GM06990 (cell line): Measurements from ENCODE around the gene MBD6.

Experiments
- DNase-seq: peaks from one replicate; pipeline ENCODE4 v3.0.0-alpha.2; 2011; ENCODE audit not compliant: insufficient read length; ENCODE audit errors: extremely low read depth
- H3K27me3 ChIP-seq: replicated peaks from 2 replicates; pipeline ENCODE4 v1.6.0; 2011; ENCODE audit warnings: low read length; ENCODE audit not compliant: control insufficient read depth, insufficient read depth
- H3K36me3 ChIP-seq: 2 replicates; pipeline ENCODE4 v1.5.1; 2011; ENCODE audit warnings: low read length; ENCODE audit not compliant: control insufficient read depth, insufficient read depth
- H3K4me3 ChIP-seq: replicated peaks from 2 replicates; pipeline ENCODE4 v1.5.1; 2011; ENCODE audit warnings: low read depth, mild to moderate bottlenecking, control low read depth, low read length
- TF ChIP-seq, protein P1 (sequence below): IDR thresholded peaks from 2 replicates; pipeline ENCODE4 v1.5.1; 2011; ENCODE audit warnings: low read length, control low read depth, mild to moderate bottlenecking, inconsistent platforms; ENCODE audit not compliant: insufficient read depth, poor library complexity, severe bottlenecking

Gene MBD6

DNA sequence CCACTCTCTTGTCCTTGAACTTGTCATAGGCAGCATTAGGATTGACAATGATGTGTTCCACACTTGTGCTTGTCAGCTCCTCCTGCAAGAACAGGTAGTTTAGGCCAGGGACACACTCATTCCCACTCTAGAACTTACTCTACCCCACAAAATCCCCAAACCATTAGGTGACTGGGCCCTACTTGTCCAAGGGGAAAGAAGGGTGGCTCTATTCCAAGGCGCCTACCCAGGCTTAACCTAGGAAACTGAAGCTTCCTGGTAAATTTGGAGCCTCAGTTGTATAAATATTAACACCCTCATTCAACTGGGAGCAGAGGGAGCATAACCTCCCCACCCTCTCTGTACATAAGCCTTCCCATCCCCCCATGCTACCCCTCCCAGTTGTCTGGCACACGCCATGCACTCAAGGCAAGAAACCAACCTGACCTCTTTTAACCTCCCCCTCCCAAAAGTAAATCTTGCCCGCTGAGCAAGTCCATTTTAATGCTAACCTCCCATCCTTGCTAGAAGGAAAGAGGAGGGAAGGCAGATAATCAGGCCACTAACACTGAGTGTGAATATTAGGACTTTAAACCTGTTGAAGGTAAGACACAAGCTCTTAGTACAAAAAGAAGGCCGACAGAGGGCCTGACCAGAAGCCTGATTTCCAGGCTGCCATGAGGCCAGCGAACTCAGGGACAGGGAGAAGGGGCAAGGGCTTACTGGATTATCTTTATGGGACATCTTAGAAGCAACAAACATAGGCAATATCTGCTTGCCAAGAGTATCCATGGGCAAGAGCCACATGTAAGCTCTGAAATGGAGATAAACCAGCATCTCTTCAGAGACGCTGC lies 13.4 kb downstream of the MBD6 start:
- H3K4me3 ChIP-seq: no peak overlapping the region
- no peak for DNase-seq
- TF ChIP-seq, protein P1, sequence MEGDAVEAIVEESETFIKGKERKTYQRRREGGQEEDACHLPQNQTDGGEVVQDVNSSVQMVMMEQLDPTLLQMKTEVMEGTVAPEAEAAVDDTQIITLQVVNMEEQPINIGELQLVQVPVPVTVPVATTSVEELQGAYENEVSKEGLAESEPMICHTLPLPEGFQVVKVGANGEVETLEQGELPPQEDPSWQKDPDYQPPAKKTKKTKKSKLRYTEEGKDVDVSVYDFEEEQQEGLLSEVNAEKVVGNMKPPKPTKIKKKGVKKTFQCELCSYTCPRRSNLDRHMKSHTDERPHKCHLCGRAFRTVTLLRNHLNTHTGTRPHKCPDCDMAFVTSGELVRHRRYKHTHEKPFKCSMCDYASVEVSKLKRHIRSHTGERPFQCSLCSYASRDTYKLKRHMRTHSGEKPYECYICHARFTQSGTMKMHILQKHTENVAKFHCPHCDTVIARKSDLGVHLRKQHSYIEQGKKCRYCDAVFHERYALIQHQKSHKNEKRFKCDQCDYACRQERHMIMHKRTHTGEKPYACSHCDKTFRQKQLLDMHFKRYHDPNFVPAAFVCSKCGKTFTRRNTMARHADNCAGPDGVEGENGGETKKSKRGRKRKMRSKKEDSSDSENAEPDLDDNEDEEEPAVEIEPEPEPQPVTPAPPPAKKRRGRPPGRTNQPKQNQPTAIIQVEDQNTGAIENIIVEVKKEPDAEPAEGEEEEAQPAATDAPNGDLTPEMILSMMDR: no peak

DNA sequence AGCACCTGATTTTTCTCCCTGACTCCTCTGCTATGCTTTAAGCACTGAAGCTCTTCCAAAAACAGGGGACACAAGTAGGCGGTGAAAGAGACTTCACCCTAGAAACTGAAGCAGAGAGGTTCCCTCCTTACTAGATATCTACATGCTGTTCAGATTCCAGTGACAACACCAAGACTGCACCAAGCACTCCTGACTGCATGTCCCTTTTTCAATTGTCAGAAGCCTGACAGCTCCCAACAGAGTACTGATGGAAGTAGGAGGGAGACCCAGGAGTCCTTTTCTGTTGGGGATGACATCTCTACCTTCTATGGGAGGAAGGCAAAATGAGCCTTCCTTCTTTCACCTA lies 13.9 kb downstream of the MBD6 start:
- TF ChIP-seq, protein P1: no peak
- H3K36me3 ChIP-seq: peaks cover 41% of the 10 kb centered on the region
- H3K4me3 ChIP-seq: no peak overlapping the region
- H3K27me3 ChIP-seq: no peaks in the 10 kb centered on the region
- no peak for DNase-seq

More for the DNA sequence above, 13.4 kb downstream of the MBD6 start:
- no peaks in the 10 kb centered on the region for H3K27me3 ChIP-seq
- peaks cover 38% of the 10 kb centered on the region for H3K36me3 ChIP-seq

DNA sequence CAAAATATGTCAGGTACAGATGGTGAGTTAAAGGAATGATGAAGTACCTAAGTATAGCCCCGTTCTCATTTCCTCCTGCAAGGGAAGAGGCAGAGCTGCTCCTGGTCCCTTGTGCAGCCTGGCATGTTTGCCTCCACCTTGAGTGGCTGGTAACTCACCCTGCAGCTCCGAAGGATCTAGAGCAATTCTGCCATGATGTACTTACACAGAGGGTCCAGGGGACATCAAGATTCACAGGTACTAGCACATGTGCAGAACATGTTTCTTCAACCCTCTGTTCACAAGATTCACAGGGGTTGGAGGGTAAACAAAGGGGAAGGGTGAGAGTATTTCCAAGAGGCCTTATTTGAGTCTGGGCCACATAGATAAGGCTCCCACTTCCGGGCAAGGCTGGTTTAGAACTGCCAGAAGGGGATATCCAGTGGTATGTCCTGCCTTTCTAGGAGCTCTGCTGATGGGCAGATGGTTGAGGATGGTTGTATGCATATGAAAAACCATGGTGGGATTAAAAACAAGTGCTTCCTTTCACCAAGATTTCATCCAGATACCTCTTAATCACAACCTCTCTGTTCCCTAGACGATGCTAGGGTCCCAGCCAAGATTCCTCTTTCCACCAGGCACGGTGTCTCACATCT lies 16.6 kb downstream of the MBD6 start:
- DNase-seq: no peak
- H3K27me3 ChIP-seq: no peaks in the 10 kb centered on the region
- peaks cover 29% of the 10 kb centered on the region for H3K36me3 ChIP-seq

DNA sequence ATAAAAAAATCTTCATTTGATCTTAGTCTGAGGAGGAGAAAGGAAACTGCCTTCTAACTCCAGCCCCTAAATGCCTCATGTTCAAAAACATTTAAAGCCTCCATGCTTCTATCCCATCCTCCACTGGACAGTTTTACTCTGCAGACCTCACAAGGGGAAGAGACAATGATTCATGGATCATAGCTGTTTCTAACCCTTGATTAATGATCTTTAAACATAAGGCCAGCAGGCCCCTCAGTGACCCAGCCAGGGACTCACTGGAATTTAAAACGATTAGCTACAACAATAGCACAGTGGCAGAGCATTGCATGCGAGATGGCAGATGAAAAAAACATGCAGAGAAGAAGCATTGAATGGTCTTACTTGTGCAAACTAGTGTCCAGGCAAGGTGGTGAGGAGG lies 18.4 kb downstream of the MBD6 start:
- TF ChIP-seq, protein P1: no peak
- no peak overlapping the region for H3K4me3 ChIP-seq
- peaks cover 20% of the 10 kb centered on the region for H3K36me3 ChIP-seq
- H3K27me3 ChIP-seq: no peaks in the 10 kb centered on the region
- no peak for DNase-seq

More for the DNA sequence above, 16.6 kb downstream of the MBD6 start:
- no peak overlapping the region for H3K4me3 ChIP-seq
- TF ChIP-seq, protein P1: no peak

DNA sequence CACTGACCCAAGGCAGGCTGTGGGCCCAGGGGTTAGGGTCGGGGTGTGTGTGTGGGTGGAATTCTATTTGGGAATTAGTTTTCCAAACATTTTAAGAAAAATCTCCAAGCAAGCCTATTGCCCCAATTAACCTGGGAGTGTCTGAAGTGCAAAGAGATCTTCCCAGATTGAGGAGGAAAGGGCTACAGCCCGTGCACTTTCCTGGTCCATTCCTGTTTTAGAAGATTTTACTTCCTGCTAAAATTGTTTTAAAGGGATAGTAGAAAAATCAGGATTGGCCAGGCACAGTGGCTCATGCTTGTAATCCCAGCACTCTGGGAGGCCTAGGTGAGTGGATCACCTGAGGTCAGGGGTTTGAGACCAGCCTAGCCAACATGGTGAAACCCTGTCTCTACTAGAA lies 19.1 kb downstream of the MBD6 start:
- Histone ChIP-seq H3K4me3 (no peak overlapping the region), H3K27me3 (no peaks in the 10 kb centered on the region), H3K36me3 (peaks cover 17% of the 10 kb centered on the region)
- TF ChIP-seq, protein P1: no peak
- no peak for DNase-seq
